Transverse colon (tissue), 3 donors: Measurements from ENCODE around the gene ROS1.

Experiments
- EP300 ChIP-seq: sonication (generic); formaldehyde crosslinking; IDR thresholded peaks from one replicate; pipeline ENCODE4 v1.6.1; 2017; ENCODE audit warnings: antibody characterized with exemption, low read depth
- POLR2A ChIP-seq: fragments of 450-650 bp; IDR thresholded peaks from one replicate; pipeline ENCODE4 v1.6.1; 2016; ENCODE audit warnings: antibody characterized with exemption, mild to moderate bottlenecking, moderate library complexity
- TF ChIP-seq, protein P1 (sequence below), 5 experiments: fragments of 200-600 bp in 3 of 5; fragments of 450-650 bp in 2 of 5; sonication (generic) in 3 of 5; IDR thresholded peaks; 1 replicate in 2 of 5; 2 replicates in 3 of 5; pipeline ENCODE4 v1.5.1; 2016 to 2017; ENCODE audit warnings: antibody characterized with exemption in 5 of 5, inconsistent platforms in 3 of 5, mild to moderate bottlenecking in 2 of 5, moderate library complexity in 1 of 5

DNA sequence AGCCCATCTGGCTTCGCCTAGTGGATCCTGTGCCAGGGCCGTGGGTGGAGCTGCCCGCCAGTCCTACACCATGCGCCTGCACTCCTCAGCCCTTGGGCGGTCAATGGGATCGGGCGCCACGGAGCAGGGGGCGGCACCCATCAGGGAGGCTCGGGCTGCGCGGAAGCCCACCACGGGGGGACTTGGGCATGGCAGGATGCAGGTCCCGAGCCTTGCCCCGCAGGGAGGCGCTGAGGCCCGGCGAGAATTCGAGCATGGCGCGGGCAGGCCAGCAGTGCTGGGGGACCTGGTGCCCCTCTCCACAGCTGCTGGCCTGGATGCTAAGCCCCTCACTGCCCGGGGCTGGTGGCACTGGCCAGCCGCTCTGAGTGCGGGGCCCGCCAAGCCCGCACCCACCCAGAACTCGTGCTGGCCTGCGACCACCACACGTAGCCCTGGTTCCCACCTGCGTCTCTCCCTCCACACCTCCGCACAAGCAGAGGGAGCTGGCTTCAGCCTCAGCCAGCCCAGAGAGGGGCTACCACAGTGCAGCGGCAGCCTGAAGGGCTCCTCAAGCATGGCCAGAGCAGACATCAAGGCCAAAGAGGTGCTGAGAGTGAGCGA, 52.4 kb downstream of the ROS1 start:
- TF ChIP-seq POLR2A = no peak
- TF ChIP-seq, protein P1, sequence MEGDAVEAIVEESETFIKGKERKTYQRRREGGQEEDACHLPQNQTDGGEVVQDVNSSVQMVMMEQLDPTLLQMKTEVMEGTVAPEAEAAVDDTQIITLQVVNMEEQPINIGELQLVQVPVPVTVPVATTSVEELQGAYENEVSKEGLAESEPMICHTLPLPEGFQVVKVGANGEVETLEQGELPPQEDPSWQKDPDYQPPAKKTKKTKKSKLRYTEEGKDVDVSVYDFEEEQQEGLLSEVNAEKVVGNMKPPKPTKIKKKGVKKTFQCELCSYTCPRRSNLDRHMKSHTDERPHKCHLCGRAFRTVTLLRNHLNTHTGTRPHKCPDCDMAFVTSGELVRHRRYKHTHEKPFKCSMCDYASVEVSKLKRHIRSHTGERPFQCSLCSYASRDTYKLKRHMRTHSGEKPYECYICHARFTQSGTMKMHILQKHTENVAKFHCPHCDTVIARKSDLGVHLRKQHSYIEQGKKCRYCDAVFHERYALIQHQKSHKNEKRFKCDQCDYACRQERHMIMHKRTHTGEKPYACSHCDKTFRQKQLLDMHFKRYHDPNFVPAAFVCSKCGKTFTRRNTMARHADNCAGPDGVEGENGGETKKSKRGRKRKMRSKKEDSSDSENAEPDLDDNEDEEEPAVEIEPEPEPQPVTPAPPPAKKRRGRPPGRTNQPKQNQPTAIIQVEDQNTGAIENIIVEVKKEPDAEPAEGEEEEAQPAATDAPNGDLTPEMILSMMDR (IDR thresholded peaks at IDR 0.05) = no peak
- TF ChIP-seq EP300 = no peak
